IPS-11a (cell line): ENCODE data around the gene HMGXB4.
A peak's percentile ranks its signal among the peaks of the same experiment; 100 is the strongest.

Experiments
- H3K4me3 ChIP-seq: one replicate; pipeline ENCODE4 v1.5.1; 2013; ENCODE audit warnings: low read depth, low read length, control low read depth

HMGXB4 gene

DNA sequence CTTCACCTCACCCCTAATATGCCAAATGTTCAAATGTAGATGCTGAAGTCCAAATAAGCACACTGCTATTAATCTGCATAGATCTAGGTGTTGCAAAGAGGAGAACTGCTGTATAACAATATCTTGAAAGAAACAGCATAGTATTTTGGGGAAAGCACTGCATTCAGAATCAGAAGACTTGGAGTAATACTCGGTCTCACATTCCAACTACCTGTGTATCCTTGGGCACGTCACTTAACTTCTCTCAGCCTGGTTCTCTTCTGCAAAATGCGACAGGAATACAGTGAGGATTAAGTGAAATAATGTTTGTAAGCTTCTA, 332 bp upstream of the HMGXB4 start:
- H3K4me3 ChIP-seq: peak overlapping the region; percentile 79

DNA sequence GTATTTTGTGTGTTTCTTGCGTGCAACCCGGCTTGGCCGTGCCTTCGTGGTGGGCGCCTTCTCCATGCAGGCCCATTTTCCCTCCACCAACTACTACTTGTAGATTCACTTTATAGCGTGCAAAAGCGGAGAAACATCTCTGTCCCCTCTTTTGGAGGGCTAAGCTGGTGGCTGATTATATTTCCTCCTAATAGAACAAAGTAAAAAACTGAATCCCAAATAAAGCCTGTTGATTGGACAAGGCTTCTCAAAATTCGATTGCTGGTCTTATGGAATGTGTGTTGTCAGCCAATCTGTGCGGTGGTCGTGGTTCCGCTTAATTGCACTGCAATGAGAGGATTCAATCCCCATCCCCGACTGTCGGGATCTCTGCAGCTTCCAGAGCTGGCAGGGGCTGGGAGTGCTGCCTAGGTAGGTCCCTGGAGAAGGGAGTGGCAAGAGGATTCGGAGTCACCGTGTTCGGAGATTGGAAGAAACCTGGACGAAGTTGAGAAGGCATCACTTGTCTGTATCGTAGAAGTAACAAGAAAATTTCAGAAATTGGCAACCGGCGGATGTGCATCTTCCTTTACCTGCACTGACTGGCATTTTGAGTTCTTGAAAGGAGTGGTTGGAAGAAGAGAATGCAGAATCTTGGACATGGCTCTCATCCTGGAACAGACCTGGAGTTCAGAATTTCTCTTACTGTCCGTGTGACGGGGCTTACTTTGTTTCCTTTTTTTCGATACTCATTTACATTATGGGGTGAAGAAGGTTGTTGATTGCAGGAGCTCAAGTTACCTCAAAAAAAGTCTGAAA, 1.1 kb downstream of the HMGXB4 start:
- H3K4me3 ChIP-seq: peak overlapping the region; percentile 79

- H3K4me3 ChIP-seq: no peak overlapping the region
Measured at GRCh38 chr22:35264986-35265385, 7.7 kb downstream of the HMGXB4 start.

DNA sequence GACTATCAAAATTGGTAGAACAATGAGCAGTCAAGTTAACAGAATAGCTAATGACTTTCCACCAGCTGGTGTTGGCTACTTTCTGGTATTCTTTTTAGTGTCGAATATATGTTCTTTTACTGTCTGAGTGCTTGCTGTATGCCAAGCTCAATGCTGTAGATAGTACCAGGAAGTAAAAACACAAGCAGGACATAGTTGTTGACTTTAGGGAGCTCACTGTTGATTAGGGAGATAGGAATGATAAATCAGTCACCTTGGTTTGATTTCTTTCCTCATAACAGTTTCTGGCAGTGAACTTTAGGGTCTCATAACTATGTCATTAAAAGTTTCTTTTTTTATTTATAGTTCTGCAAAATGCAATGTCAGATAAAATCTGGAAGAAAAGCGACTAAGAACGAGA, 9.0 kb downstream of the HMGXB4 start:
- no peak overlapping the region for H3K4me3 ChIP-seq

DNA sequence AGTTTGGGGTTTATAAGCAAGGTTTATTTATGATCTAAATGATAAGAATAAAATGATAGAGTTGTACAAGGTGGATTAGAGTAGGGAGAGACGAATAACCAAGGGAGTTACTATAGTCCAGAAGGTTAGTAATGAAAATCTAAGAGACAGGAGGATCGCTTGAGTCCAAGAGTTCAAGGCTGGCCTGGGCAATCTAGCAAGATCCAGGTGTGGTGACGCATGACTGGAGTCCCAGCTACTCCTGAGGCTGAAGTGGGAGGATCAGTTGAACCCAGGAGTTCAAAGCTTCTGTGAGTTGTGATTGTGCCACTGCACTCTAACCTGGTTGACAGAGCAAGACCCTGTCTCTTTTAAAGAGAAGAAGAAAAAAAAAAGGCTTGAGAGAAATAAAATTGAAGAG, 12.3 kb downstream of the HMGXB4 start:
- no peak overlapping the region for H3K4me3 ChIP-seq

DNA sequence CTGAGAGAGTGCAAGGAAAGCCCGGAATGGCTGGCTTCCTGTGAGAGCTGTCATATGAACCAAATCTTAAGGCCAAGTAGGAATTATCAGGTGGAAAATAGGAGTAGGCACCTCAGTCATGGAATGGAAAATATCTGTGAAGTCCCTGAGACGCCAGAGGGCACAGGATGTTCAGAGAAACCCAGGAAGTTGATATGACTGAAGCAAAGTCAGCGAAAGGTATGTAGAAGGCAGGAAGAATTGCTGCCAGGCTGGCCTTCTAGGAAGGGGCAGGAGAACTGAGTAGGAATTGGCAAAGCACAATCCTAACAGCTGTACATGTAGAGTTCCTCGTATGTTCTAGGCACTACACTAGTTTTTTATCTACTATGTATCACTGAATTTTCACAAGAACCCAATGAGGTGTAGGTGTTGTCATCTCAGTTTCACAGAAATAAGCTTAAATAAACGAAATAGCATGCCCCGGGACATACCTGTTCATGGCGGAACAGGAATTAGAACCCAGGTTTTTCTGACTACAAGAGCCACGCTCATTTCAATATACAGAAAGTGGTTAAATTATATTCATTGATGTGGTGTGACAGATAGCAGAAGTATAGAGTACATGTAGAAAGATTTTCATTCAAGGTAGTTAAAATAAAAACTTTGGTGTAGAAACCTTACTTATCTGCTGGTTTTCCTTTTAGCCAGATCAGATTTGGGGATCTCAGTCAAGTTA, 17.0 kb downstream of the HMGXB4 start:
- no peak overlapping the region for H3K4me3 ChIP-seq

DNA sequence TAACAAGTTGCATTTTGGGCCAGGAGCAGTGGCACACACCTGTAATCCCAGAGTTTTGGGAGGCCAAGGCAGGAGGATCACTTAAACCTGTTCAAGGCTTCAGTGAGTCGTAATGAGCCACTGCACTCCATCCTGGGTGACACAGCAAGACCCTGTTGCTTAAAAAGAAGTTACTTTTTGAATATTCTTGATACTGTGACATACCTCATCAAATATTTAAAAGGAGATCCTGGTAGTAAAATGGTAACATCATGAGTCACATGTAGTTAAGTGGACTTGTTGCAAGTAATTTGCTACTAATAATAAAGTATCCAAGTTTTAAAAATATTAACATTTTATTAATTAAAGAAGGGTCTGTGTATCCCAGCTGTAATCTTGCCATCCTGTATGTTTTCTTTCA, 18.3 kb downstream of the HMGXB4 start:
- H3K4me3 ChIP-seq: no peak overlapping the region

DNA sequence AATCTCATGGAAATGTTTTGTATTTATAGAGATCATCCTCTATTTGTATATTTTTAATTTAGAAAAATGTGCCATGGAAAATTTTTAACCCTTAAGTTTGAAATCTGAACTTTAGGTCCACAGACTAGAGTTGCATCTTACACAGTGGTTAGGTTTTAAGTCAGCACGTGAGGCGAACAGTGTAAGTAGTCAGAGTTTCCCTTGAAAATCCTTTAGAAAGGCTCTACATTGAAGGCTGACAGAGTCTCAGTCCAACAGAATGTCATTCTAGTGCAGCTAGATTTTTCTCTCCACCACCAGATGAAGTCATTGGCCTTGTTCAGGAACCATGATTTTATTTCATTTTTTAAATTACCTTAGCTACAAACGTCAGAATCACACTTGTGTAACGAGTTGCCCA, 18.7 kb downstream of the HMGXB4 start:
- no peak overlapping the region for H3K4me3 ChIP-seq

- no peak overlapping the region for H3K4me3 ChIP-seq
Measured at GRCh38 chr22:35288116-35288515, 30.8 kb downstream of the HMGXB4 start.

DNA sequence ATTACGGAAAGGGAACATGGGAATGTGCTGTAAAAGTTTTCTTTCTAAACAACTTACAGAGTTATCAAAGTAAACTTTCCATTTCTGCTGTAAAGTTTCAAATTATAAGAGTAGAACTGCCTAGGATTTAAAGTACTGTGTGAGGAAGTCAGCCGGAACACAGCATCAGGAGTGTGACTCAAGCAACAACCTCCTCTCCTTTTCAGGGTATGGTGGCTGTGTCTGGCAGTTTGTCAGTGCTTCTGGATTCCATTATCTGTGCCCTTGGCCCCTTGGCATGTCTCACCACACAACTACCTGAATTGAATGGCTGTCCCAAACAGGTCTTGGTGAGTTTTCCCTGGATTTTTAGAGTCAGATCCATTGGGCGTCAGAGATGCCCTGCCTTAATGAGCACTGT, 35.5 kb downstream of the HMGXB4 start:
- no peak overlapping the region for H3K4me3 ChIP-seq

GRCh38 chr22:35296051-35296450, 38.8 kb downstream of the HMGXB4 start:
- no peak overlapping the region for H3K4me3 ChIP-seq

- H3K4me3 ChIP-seq: peak overlapping the region; percentile 49
Measured at GRCh38 chr22:35299217-35299672, 42.0 kb downstream of the HMGXB4 start.

GRCh38 chr22:35299673-35300499, 42.6 kb downstream of the HMGXB4 start, which contains the start of gene TOM1:
TOM1 (plus strand) TSS chr22:35299894; CDS start chr22:35299929, 35 bp downstream.
- peak within 1 kb of the TSS; percentile 86 for H3K4me3 ChIP-seq

DNA sequence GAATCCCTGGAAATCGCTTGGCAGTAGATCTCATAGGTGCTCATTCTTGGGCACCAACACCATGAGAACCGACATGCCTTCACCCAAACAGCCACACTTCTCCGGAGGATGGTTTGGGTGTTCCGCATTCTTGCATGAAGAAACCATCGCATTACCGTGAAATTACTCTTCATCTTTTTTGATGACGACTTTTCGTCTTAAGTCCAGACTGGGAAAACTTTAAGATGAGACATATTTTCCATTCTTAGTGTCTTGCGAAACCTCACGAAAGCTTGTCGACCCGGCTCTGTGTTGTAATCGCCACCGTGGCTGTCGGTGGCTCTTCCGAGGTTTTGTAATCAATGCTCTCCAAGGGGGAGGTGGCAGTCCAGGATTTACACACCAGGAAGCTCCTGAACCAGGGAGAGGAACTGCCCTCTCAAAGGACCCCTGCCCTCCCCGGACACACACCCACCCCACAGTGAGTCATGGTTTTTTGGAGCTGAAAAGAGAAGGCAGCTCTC, 44.1 kb downstream of the HMGXB4 start:
- no peak overlapping the region for H3K4me3 ChIP-seq

GRCh38 chr22:35303029-35303624, 45.8 kb downstream of the HMGXB4 start:
- H3K4me3 ChIP-seq: no peak overlapping the region

GRCh38 chr22:35305525-35306070, 48.3 kb downstream of the HMGXB4 start:
- H3K4me3 ChIP-seq: no peak overlapping the region

GRCh38 chr22:35306350-35306967, 49.2 kb downstream of the HMGXB4 start:
- no peak overlapping the region for H3K4me3 ChIP-seq

- no peak overlapping the region for H3K4me3 ChIP-seq
Measured at GRCh38 chr22:35307372-35307771, 50.1 kb downstream of the HMGXB4 start.

- no peak overlapping the region for H3K4me3 ChIP-seq
Measured at GRCh38 chr22:35307892-35308291, 50.6 kb downstream of the HMGXB4 start.

GRCh38 chr22:35308480-35309021, 51.3 kb downstream of the HMGXB4 start:
- H3K4me3 ChIP-seq: no peak overlapping the region
